MM.1S (cell line): ENCODE results near the gene AGAP1.

ENCODE experiments used
- EZH2phosphoT487 ChIP-seq: fragments of 300-600 bp; sonication (generic); IDR thresholded peaks from 2 replicates; pipeline ENCODE4 v1.6.1; 2018; ENCODE audit warnings: antibody characterized with exemption, low read length
- TF ChIP-seq, protein P1 (sequence below): fragments of 300-600 bp; sonication (generic); IDR thresholded peaks from 2 replicates; pipeline ENCODE4 v1.5.1; 2016; ENCODE audit warnings: antibody characterized with exemption, low read length, mixed read lengths

DNA sequence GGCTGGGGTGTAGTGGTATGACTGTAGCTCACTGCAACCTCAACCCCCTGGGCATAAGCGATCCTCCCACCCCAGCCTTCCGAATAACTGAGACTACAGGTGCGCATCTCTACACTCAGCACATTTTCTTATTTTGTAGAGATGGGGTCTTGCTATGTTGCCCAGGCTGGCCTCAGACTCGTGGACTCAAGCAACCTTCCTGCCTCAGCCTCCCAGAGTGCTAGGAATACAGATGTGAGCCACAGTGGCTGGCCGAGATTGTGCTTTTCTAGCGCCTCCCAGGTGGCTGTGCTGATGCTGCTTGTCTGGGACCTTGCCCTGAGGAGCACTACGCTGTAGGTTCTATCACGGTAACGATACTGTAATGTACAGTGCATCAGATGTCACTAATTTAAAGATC lies 155.6 kb downstream of the AGAP1 start:
- TF ChIP-seq, protein P1, sequence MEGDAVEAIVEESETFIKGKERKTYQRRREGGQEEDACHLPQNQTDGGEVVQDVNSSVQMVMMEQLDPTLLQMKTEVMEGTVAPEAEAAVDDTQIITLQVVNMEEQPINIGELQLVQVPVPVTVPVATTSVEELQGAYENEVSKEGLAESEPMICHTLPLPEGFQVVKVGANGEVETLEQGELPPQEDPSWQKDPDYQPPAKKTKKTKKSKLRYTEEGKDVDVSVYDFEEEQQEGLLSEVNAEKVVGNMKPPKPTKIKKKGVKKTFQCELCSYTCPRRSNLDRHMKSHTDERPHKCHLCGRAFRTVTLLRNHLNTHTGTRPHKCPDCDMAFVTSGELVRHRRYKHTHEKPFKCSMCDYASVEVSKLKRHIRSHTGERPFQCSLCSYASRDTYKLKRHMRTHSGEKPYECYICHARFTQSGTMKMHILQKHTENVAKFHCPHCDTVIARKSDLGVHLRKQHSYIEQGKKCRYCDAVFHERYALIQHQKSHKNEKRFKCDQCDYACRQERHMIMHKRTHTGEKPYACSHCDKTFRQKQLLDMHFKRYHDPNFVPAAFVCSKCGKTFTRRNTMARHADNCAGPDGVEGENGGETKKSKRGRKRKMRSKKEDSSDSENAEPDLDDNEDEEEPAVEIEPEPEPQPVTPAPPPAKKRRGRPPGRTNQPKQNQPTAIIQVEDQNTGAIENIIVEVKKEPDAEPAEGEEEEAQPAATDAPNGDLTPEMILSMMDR = no peak
- TF ChIP-seq EZH2phosphoT487 = no peak
